IPS-18c (cell line): Measurements from ENCODE around the gene CARD9.
"Not testable (repeated sequence)": the region's sequence is repeated elsewhere in the genome, so short reads cannot be mapped to it uniquely, and the experiment has no call there.

Source experiments
- H3K4me3 ChIP-seq: 2 replicates; pipeline ENCODE4 v1.7.0; 2013; ENCODE audit warnings: low read depth, mild to moderate bottlenecking, low read length, moderate library complexity; ENCODE audit not compliant: insufficient read depth
- H3K9me3 ChIP-seq: one replicate; pipeline ENCODE4 v1.6.1; 2013; ENCODE audit warnings: mild to moderate bottlenecking, low read length, moderate library complexity; ENCODE audit not compliant: control insufficient read depth, insufficient read depth

The CARD9 gene

GRCh38 chr9:136361047-136361753 is 12.3 kb downstream of the CARD9 start:
- Histone ChIP-seq H3K4me3 (no peak overlapping the region), H3K9me3 (no peaks in the 10 kb centered on the region)

GRCh38 chr9:136359774-136360718 is 13.4 kb downstream of the CARD9 start:
- no peak overlapping the region for H3K4me3 ChIP-seq

GRCh38 chr9:136358888-136359287 is 14.6 kb downstream of the CARD9 start:
- H3K9me3 ChIP-seq = no peaks in the 10 kb centered on the region

More at GRCh38 chr9:136359774-136360718, 13.4 kb downstream of the CARD9 start:
- H3K9me3 ChIP-seq = no peaks in the 10 kb centered on the region

GRCh38 chr9:136358016-136358415 is 15.5 kb downstream of the CARD9 start:
- no peaks in the 10 kb centered on the region for H3K9me3 ChIP-seq
- H3K4me3 ChIP-seq = no peak overlapping the region

More at GRCh38 chr9:136358888-136359287, 14.6 kb downstream of the CARD9 start:
- H3K4me3 ChIP-seq = no peak overlapping the region

- no peaks in the 10 kb centered on the region for H3K9me3 ChIP-seq
- no peak overlapping the region for H3K4me3 ChIP-seq
These were observed 16.2 kb downstream of the CARD9 start for GRCh38 chr9:136357202-136357725.

GRCh38 chr9:136355616-136356557 is 17.6 kb downstream of the CARD9 start:
- Histone ChIP-seq H3K4me3 (no peak overlapping the region), H3K9me3 (no peaks in the 10 kb centered on the region)

- no peaks in the 10 kb centered on the region for H3K9me3 ChIP-seq
- H3K4me3 ChIP-seq = no peak overlapping the region
These were observed 18.8 kb downstream of the CARD9 start for GRCh38 chr9:136354592-136355085.

- Histone ChIP-seq H3K9me3 (no peaks in the 10 kb centered on the region), H3K4me3 (no peak overlapping the region)
These were observed 19.5 kb downstream of the CARD9 start for GRCh38 chr9:136353757-136354488.

GRCh38 chr9:136353088-136353487 is 20.4 kb downstream of the CARD9 start:
- Histone ChIP-seq H3K9me3 (no peaks in the 10 kb centered on the region), H3K4me3 (no peak overlapping the region)

GRCh38 chr9:136352682-136353081 is 20.8 kb downstream of the CARD9 start:
- Histone ChIP-seq H3K9me3 (no peaks in the 10 kb centered on the region), H3K4me3 (no peak overlapping the region)

GRCh38 chr9:136351868-136352267 is 21.6 kb downstream of the CARD9 start:
- not testable (repeated sequence) for H3K4me3 ChIP-seq, H3K9me3 ChIP-seq

- H3K4me3 ChIP-seq = no peak overlapping the region
- no peaks in the 10 kb centered on the region for H3K9me3 ChIP-seq
These were observed 22.1 kb downstream of the CARD9 start for GRCh38 chr9:136351252-136351800.

GRCh38 chr9:136349546-136349945 is 23.9 kb downstream of the CARD9 start:
- no peak overlapping the region for H3K4me3 ChIP-seq
- no peaks in the 10 kb centered on the region for H3K9me3 ChIP-seq

GRCh38 chr9:136348691-136349090 is 24.8 kb downstream of the CARD9 start:
- H3K4me3 ChIP-seq = no peak overlapping the region

GRCh38 chr9:136347472-136348256 is 25.8 kb downstream of the CARD9 start:
- Histone ChIP-seq H3K4me3 (no peak overlapping the region), H3K9me3 (peaks cover 2% of the 10 kb centered on the region)

More at GRCh38 chr9:136348691-136349090, 24.8 kb downstream of the CARD9 start:
- no peaks in the 10 kb centered on the region for H3K9me3 ChIP-seq
